Adrenal gland (tissue), 12 donors: Measurements from ENCODE around the gene DOK7. TPM values are rescaled to one million over a fixed set of nuclear protein-coding genes. Genes with fewer than 3 reads are reported as not detected.

Experiments used
- DNase-seq, 7 donors: peaks; one replicate each; pipeline ENCODE4 v3.0.0-alpha.2; 2019 to 2020
- H3K27ac ChIP-seq, 5 donors: fragments of 200-600 bp; sonication (generic) in 4 of 5; 1 replicate in 3 of 5; 2 replicates in 2 of 5; pipeline versions ENCODE4 v1.5.1 to v1.8.0; 2016 to 2020; ENCODE audit warnings: mild to moderate bottlenecking in 1 of 5
- H3K27me3 ChIP-seq: fragments of 200-600 bp; 2 replicates; pipeline ENCODE4 v1.8.0; 2021
- H3K36me3 ChIP-seq, 2 donors: fragments of 200-600 bp; replicated peaks in 1 of 2; 1 replicate in 1 of 2; 2 replicates in 1 of 2; pipeline versions ENCODE4 v1.5.1 to v1.8.0; 2018 to 2022
- H3K4me1 ChIP-seq, 2 donors: fragments of 200-600 bp; replicated peaks in 1 of 2; 1 replicate in 1 of 2; 2 replicates in 1 of 2; pipeline versions ENCODE4 v1.5.1 to v1.8.0; 2018 to 2021
- H3K4me3 ChIP-seq, 4 donors: fragments of 200-600 bp; sonication (generic) in 3 of 4; one replicate each; pipeline ENCODE4 v1.5.1; 2016 to 2018
- H3K9me3 ChIP-seq, 3 donors: fragments of 200-600 bp; sonication (generic) in 1 of 3; replicated peaks in 1 of 3; 1 replicate in 2 of 3; 2 replicates in 1 of 3; pipeline versions ENCODE4 v1.5.1 to v1.8.0; 2016 to 2021
- CTCF ChIP-seq, 6 experiments: fragments of 450-650 bp in 4 of 6; fragments of 200-600 bp in 2 of 6; sonication (generic) in 1 of 6; IDR thresholded peaks; 1 replicate in 5 of 6; 2 replicates in 1 of 6; pipeline versions ENCODE4 v1.5.1 to v1.8.0; 2016 to 2021; ENCODE audit warnings: antibody characterized with exemption in 6 of 6, mild to moderate bottlenecking in 2 of 6, moderate library complexity in 1 of 6
- POLR2A ChIP-seq, 2 donors: fragments of 450-650 bp; IDR thresholded peaks; one replicate each; pipeline ENCODE4 v1.6.1; 2017; ENCODE audit warnings: antibody characterized with exemption in 2 of 2, mild to moderate bottlenecking in 2 of 2, moderate library complexity in 1 of 2
- WGBS, 4 donors: extraction: QIAGEN DNeasy Blood & Tissue Kit in 2 of 4; methylation state at CpG; one replicate each; pipeline versions ENCODE4 v1.1.5 to v1.1.7; 2013 to 2017; 5-methylcytosine and 5-hydroxymethylcytosine counted together
- intact Hi-C, 2 donors: fragments of 100-400 bp; cut with DNase I; formaldehyde crosslinking; loops; one replicate each; pipeline versions ENCODE4 v1.14.1 to v1.15.0; 2022 to 2023
- polyA plus RNA-seq, 3 donors: library from polyadenylated mRNA; stranded (reverse); fragments of 200-250 nt in 2 of 3; fragments of 350-450 nt in 1 of 3; fragmentation: Illumina TruSeq in 1 of 3; extraction: RNeasy Lipid Tissue Mini Kit (QIAGEN cat#74804) in 1 of 3; gene quantifications; one replicate each; pipeline ENCODE4 v1.2.3, GENCODE V29; 2013 to 2014
- total RNA-seq, 9 donors: library from RNA; depleted of rRNA in 4 of 9; stranded (reverse); fragments of >200 nt in 4 of 9; fragments of 120-200 nt in 1 of 9; fragmentation: NEBNext Ultra II Directional in 1 of 9; extraction: Animal tissue kit (Norgen Biotek cat#: 25700) in 1 of 9; gene quantifications; one replicate each; pipeline versions ENCODE4 v1.1.0 to v1.2.4, GENCODE V29; 2013 to 2023
- donor health status: healthy with polysubstance abuse.
- donor health status: Bipolar disorder and iron deficiency.
- donor health status: DM: yes; HTN: yes; CAD: no.
- donor health status: DM: no; HTN: no; CAD: no.
- donor health status: DM: no; HTN: no; CAD: no.
- donor health status: DM: yes; HTN: yes; CAD: no.

Gene DOK7
- total and polyA plus RNA-seq, 12 donors: 0.18 to 4.2 (median 1.1) TPM; not detected in 1

- intact Hi-C loops: no loop called here
- no peak overlapping the region for H3K27ac ChIP-seq
- no peaks in the 10 kb centered on the region for H3K9me3 ChIP-seq
- H3K4me3 ChIP-seq: no peak overlapping the region
- no peaks in the 10 kb centered on the region for H3K4me1 ChIP-seq
- H3K27me3 ChIP-seq: no peaks in the 10 kb centered on the region
- WGBS, 4 donors: 83 to 89% (median 86%) methylated on average over 11 to 18 of the region's 18 CpGs
- TF ChIP-seq CTCF (IDR thresholded peaks at IDR 0.05) (no peak), POLR2A (IDR thresholded peaks at IDR 0.05) (no peak)
- H3K36me3 ChIP-seq: peaks cover 0 to 74% of the 10 kb centered on the region in 2 donors
- DNase-seq: no peak
Observed at GRCh38 chr4:3513807-3514206, 50.7 kb downstream of the DOK7 start.

DNA sequence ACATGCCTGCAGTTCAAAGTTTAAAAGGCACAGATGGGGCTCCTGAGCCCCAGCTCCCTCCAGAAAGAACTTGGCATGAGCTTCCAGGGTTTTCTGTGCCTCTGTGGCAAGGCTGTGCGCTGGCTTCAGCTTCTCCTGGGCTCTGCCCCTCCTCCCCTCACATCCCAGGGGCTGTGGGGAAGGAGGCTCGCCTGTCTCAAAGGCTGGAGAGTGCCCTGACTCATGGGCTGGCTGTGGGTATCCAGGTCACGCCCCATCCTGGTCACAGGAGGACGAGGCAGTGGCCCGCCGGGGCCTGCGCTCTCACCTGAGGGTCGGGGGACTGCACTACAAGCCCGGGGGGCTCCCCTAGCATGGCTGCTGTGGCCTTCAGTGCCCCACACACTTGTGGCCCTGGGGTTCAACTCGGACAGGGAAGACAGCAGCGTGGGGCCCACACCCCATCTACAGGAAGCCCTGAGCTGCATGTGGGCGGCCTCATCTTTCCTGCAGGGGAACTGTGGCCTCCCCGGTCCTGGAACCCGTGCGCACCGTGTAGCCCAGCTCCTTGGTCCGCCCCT is 51.2 kb downstream of the DOK7 start:
- peaks cover 0 to 77% of the 10 kb centered on the region in 2 donors for H3K36me3 ChIP-seq
- TF ChIP-seq CTCF (IDR thresholded peaks at IDR 0.05) (no peak), POLR2A (IDR thresholded peaks at IDR 0.05) (no peak)
- H3K4me1 ChIP-seq: no peaks in the 10 kb centered on the region
- H3K4me3 ChIP-seq: no peak overlapping the region
- H3K27ac ChIP-seq: peak overlapping the region in 1 of 5 donors; percentile 8
- H3K9me3 ChIP-seq: no peaks in the 10 kb centered on the region
- intact Hi-C loops: no loop called here
- no peaks in the 10 kb centered on the region for H3K27me3 ChIP-seq
- peak in 2 of 7 donors; percentile 58 to 63 for DNase-seq
- 74 to 87% (median 84%) methylated on average over 11 to 17 of the region's 17 CpGs for WGBS, 4 donors

DNA sequence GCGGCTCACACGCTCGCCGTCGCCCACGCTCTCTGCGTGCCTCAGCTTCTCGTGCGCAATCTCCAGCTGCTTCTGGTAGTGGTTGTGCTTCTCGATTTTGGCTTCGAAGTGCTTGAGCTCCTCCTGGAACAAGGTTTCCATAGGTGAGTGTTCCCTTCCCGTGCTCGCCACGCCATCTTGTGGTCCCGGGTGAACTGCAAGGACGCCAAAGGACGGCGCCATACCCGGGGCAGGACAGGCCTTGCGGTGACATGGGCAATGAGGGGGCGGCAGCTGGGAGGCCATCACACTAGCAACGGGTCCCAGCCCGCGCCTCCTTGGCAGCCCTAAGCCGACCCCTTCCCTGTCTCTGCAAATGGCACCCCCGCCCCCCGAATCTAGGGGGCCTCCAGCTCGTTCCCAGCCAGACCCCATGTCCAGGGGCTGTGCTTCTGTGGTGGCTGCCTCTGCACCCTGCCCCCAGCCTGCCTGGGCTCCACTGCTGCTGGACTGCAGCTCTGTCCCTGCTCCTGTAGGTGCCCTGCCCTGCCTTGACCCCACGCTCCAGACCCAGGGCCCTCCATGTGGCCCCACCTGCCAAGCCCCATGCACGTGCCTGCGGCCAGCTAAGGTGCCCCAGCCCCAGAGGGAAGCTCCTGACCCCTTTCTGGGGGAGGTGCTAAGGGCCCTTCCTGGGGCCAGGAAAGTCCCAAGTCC is 51.8 kb downstream of the DOK7 start:
- WGBS, 4 donors: 88 to 94% (median 91%) methylated on average over 21 to 31 of the region's 31 CpGs
- TF ChIP-seq POLR2A (IDR thresholded peaks at IDR 0.05) (no peak), CTCF (IDR thresholded peaks at IDR 0.05) (no peak)
- intact Hi-C loops: no loop called here
- Histone ChIP-seq H3K4me1 (no peaks in the 10 kb centered on the region), H3K4me3 (no peak overlapping the region), H3K9me3 (no peaks in the 10 kb centered on the region), H3K36me3 (peaks cover 0 to 80% of the 10 kb centered on the region in 2 donors), H3K27ac (peak overlapping the region in 1 of 5 donors; percentile 8), H3K27me3 (no peaks in the 10 kb centered on the region)
- no peak for DNase-seq

GRCh38 chr4:3515646-3516045 is 52.5 kb downstream of the DOK7 start:
- intact Hi-C loops: no loop called here
- Histone ChIP-seq H3K9me3 (no peaks in the 10 kb centered on the region), H3K4me1 (no peaks in the 10 kb centered on the region), H3K4me3 (no peak overlapping the region), H3K36me3 (peaks cover 0 to 82% of the 10 kb centered on the region in 2 donors), H3K27me3 (no peaks in the 10 kb centered on the region), H3K27ac (no peak overlapping the region)
- DNase-seq: no peak
- no peak for TF ChIP-seq POLR2A (IDR thresholded peaks at IDR 0.05)
- TF ChIP-seq CTCF (IDR thresholded peaks at IDR 0.05): no peak
- WGBS, 4 donors: 67 to 79% (median 76%) methylated on average over 13 to 15 of the region's 15 CpGs
